NCI-H69 (cell line): ENCODE results near the gene CLCA1.

ENCODE experiments used
- DNase-seq: peaks from one replicate; lab custom pipeline; 2025; lab: John Stamatoyannopoulos, UW

CLCA1 gene

GRCh38 chr1:86468501-86468977, at the start of gene CLCA1:
CLCA1 (plus strand) TSS chr1:86468927; CDS start chr1:86468972, 45 bp downstream.
- peak; percentile 30 for DNase-seq

GRCh38 chr1:86419277-86419903, 49.3 kb upstream of the CLCA1 start:
- peak; percentile 69 for DNase-seq

DNA sequence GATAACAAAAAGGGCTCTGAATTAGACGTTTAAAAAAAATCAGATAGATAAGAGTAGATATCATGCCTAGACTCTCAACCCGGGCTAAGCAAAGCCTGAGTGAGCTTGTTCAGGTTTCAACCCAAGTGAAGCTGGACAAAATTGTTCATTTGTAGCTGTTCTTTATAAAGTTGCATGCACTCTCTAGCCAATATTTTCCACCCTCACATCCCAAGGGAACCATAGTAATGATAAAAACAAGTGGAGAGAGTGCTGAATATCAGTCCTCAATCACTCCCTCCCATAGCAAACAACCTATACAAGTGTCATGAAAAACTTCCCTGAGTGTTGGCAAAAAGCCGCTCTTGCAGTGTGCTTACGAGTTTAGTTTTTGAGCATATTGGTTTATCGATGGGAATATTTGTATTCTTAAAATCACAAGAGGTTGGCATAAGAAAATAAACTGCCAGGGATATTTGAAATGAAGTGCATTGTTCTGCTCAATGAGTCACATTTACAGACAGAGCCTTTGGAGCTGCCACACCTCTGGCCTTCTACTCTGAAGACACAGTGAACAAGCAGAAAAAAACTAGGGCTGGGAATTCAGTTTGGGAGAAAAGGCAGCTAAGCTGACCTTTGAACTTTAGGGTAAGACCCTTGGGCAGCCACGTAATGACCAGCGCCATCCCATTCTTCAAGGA, 47.0 kb upstream of the CLCA1 start:
- no peak for DNase-seq

DNA sequence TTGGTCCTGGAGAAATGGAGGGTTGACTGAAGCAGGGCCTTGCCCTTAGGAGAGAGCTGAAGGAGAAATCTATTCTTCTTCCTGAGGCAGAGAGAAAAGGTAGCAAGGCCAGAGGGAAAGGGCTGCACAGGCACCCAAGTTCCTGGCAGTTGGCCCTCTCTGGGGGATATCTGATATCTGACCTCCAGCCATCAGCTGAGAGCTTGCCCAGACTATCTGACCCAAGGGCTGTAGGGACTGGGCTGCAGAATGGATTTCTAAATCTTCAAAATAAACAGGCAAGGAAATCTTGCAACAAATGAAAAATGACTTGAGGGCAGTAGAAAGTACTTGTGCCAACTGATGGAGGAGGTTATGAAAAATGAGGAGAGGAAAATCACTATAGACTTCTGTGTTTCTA, 45.3 kb upstream of the CLCA1 start:
- DNase-seq: no peak

DNA sequence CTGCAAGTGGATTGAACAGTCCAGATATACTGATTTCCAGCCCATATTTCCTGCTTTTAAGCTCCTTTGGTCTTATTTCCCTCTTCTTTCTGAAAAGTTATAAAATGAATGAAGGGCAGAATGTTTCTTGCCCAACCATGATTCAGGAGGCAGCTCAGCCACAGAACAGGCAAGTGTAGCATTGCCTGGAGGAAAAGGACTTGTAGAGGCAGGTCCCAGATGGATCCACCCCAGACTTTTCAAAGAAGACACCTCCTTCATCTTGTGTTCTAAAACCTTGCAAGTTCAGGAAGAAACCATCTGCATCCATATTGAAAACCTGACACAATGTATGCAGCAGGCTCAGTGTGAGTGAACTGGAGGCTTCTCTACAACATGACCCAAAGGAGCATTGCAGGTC, 44.9 kb upstream of the CLCA1 start, which contains the start of gene CLCA2:
CLCA2 (plus strand) TSS at position 299 of the 400 bp plus-strand sequence; CDS start at position 376, 77 bp downstream.
- DNase-seq: no peak

DNA sequence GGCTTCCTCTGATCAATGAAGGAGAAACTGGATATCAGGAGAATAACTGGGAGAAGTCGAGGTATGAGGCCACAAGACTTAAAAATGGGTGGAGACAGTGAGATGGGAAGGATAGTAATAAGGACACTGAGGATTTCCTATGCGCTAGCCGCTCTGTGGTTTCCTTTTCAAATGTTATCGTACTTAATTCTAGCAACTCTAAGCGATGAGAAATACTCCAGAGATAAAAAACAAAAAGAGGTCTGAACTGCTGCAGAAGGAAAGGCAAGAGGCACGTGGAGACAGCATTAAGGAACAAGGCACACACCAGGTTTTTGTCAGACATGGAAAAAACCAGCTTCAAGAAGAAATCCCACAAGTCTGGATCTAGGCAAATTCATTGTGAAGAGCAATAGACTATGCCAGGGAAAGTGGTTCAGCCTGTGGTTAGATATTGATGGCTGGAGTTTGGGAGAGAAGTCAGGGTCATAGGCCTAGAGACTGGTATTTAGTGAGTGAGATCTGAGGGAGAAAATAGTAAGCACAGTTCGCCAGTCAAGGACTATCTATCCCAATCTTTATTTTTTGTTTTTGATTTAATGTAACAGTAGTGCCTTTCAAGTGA, 39.5 kb upstream of the CLCA1 start:
- no peak for DNase-seq

DNA sequence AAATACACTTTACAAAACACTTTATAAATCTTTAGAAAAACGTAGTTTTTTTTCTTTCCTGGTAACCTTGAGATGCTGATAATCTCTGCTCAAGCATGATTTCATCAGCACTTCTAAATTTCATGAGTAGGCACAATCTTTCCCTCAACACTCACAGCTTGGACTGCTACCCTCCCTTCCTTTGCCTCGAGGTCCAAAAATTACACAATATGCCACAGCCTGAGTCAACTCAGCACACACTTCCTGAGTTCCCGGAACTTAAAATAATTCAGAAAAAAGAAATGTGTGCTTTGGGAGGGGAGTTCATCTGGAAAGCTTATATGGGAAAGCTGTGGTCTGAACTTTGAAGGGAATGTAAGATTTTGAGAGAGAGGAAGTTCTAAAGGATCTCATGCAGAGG, 38.9 kb upstream of the CLCA1 start:
- no peak for DNase-seq

- DNase-seq: no peak
Measured at GRCh38 chr1:86430376-86430775, 38.4 kb upstream of the CLCA1 start.

- DNase-seq: no peak
Measured at GRCh38 chr1:86434059-86434458, 34.7 kb upstream of the CLCA1 start.

DNA sequence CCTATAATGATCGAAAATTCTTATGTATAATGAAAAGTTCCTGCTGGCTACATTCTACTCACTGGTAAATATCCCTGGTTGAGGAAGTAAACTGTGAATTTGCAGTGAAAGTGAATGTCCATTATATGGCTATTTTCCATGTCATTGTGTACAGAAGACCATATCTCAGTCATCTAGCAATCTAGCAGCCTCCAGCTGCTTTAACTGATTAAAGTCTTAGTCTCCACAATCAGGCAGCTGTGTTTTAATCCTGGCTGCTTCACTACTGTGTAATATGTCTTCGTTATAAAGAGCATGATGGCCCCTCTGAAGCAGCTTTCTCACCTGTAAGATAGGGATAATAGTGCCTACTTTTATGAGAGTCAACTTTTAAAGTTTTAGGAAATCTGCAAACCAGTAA, 33.4 kb upstream of the CLCA1 start:
- peak; percentile 52 for DNase-seq

DNA sequence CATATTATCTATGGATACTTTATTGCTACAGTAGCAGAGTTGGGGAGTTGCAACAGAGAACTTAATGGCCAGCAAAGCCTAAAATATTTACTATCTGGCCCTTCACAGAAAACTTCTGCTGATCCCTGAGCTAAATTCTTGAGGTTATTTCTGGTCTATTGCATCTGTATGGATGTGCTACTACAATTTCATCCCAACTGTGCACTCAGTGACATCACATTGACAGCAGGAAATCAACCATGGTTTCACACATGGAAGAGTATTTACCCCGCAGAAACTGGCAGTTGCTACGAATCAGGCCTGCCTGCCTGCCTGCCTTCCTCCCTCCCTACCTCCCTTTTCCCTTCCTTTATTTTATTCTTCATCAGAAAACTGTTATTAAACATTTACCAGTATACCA, 32.7 kb upstream of the CLCA1 start:
- peak; percentile 86 for DNase-seq

- DNase-seq: peak; percentile 68
Measured at GRCh38 chr1:86441581-86441980, 27.1 kb upstream of the CLCA1 start.

- DNase-seq: peak; percentile 46
Measured at GRCh38 chr1:86441997-86442396, 26.7 kb upstream of the CLCA1 start.

GRCh38 chr1:86445919-86446318, 22.8 kb upstream of the CLCA1 start:
- no peak for DNase-seq

GRCh38 chr1:86447198-86447790, 21.4 kb upstream of the CLCA1 start:
- no peak for DNase-seq

DNA sequence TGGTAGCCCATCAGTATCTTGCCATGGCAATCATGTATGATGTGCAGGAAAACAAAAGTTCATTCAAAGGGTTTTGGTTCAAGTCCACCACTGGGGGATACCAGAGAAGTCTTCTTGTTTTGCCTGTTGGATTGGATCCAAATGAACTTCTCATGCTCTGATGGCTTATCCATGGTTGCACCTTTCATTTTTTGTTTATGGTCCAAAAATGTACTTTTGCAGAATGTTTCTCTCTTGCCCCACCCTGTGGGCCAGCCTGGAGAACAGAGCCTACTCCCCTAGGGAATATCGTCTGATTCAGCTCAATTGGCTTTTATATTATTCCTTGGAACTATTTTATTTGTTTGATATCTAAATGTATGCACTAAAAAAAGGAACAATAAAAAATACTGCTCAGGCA, 20.1 kb upstream of the CLCA1 start:
- DNase-seq: no peak

GRCh38 chr1:86449103-86449502, 19.6 kb upstream of the CLCA1 start:
- DNase-seq: no peak

- DNase-seq: no peak
Measured at GRCh38 chr1:86450847-86451246, 17.9 kb upstream of the CLCA1 start.

DNA sequence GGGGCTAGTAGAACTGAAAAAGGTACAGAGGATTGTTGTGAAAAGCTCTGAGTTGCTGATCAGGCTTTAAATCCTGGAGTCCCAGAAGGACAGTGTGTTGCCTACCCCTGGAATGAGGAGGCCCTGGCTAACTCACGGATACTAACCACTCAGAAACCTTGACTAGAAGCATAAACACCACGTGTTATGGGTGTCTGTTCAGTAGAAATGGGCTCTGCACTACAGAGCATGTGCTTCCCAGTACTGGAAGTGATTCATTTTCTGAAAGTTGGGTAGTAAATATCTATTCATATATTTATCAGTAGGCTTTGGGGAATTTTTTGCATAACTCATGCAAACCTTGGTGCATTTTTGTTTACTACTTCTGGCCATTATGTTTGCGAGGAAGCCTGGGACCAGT, 15.1 kb upstream of the CLCA1 start:
- no peak for DNase-seq

DNA sequence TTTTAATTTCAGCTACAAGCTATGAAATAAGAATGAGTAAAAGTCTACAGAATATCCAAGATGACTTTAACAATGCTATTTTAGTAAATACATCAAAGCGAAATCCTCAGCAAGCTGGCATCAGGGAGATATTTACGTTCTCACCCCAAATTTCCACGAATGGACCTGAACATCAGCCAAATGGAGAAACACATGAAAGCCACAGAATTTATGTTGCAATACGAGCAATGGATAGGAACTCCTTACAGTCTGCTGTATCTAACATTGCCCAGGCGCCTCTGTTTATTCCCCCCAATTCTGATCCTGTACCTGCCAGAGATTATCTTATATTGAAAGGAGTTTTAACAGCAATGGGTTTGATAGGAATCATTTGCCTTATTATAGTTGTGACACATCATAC, 13.7 kb upstream of the CLCA1 start:
- DNase-seq: no peak

DNA sequence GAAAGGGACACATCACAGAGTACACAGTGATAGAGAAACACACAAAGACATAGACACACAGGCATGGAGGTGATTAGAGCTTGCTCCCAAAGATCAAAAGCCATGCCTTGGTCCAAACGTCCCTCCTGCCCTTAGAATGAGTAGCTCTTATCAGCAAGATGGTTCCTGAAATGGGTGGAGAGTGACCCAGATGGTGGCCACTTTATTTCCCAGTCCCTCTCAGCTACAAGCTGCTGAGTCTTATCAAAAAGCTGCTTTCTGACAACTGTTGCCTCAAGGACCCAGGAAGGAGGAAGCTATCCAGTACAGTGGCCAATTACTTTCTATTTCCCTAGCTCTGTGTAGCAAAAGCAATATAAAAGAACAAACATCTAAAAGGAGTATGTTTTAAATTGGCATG, 7.7 kb upstream of the CLCA1 start:
- no peak for DNase-seq

GRCh38 chr1:86461482-86461881, 7.2 kb upstream of the CLCA1 start:
- no peak for DNase-seq

DNA sequence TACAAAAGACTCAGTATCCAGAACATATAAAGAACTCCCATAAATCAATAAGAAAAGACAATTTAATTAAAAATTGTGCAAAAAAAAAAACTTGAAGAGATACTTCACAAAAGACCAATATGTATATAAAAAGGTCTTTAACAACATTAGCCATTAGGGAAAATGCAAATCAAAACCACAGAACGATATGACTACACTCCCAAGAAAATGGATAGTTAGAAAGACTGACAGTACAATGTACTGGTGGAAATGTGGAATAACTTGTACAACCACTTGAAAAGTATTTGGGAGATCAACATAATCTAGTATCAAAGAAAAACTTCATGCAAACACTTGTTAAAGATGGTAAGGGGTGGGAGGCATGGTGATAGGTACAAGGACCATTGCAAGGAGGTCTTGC, 3.9 kb upstream of the CLCA1 start:
- no peak for DNase-seq
